IMR-90 (cell line): ENCODE measurements around the gene SNX25. TPM values are rescaled to one million over a fixed set of nuclear protein-coding genes. Genes with fewer than 3 reads are reported as not detected.

Experiments
- ATAC-seq: fragments of 200-7000 bp; cut with Tn5 transposase; 2 replicates; pipeline ENCODE4 v1.9.1; 2020; ENCODE audit warnings: low read depth, mild to moderate bottlenecking, moderate library complexity
- BruUV-seq: library from RNA; stranded (reverse); fragments of 400-500 nt; replicated peaks from 2 replicates; lab custom pipeline; 2021; lab: Mats Ljungman, UMichigan
- CTCF ChIA-PET: fragments of 300-600 bp; formaldehyde crosslinking; extraction: SDS; loops from one replicate; lab custom pipeline; 2021; ENCODE audit warnings: antibody characterized with exemption; lab: Yijun Ruan, JAX
- POLR2A ChIA-PET: fragments of 300-600 bp; sonication (Branson Sonifier 250); formaldehyde crosslinking; loops from one replicate; lab custom pipeline; 2022; ENCODE audit warnings: antibody characterized with exemption; ENCODE audit not compliant: unreplicated experiment; lab: Charles Lee
- DNase-seq: peaks from one replicate; pipeline ENCODE4 v3.0.0; 2013
- H2AFZ ChIP-seq: replicated peaks from 2 replicates; pipeline ENCODE3; 2013; ENCODE audit warnings: low read length, mild to moderate bottlenecking; ENCODE audit not compliant: poor library complexity
- H2AK5ac ChIP-seq: 2 replicates; pipeline ENCODE4 v1.6.1; 2013; ENCODE audit warnings: low read depth, low read length, inconsistent platforms
- H2AK9ac ChIP-seq: replicated peaks from 2 replicates; pipeline ENCODE3; 2013; ENCODE audit warnings: mild to moderate bottlenecking, low read depth, low read length, moderate library complexity; ENCODE audit not compliant: poor library complexity
- H2BK120ac ChIP-seq: 2 replicates; pipeline ENCODE4 v1.6.1; 2013; ENCODE audit warnings: low read depth, low read length, inconsistent platforms
- H2BK15ac ChIP-seq: 3 replicates; pipeline ENCODE4 v1.6.1; 2013; ENCODE audit warnings: low read depth, low read length, inconsistent platforms
- H2BK20ac ChIP-seq: 2 replicates; pipeline ENCODE4 v1.6.1; 2013; ENCODE audit warnings: low read depth, mild to moderate bottlenecking, inconsistent platforms, low read length, moderate library complexity
- H2BK5ac ChIP-seq: 2 replicates; pipeline ENCODE4 v1.6.1; 2013; ENCODE audit warnings: mild to moderate bottlenecking, low read depth, low read length, inconsistent platforms; ENCODE audit not compliant: poor library complexity, severe bottlenecking
- H3K14ac ChIP-seq: replicated peaks from 2 replicates; pipeline ENCODE4 v1.6.1; 2013; ENCODE audit warnings: low read depth, low read length, inconsistent platforms
- H3K18ac ChIP-seq: 2 replicates; pipeline ENCODE4 v1.6.1; 2013; ENCODE audit warnings: low read depth, low read length, control low read depth
- H3K23ac ChIP-seq: 2 replicates; pipeline ENCODE4 v1.6.1; 2013; ENCODE audit warnings: low read depth, low read length, inconsistent platforms
- H3K27ac ChIP-seq: 2 replicates; pipeline ENCODE4 v1.5.1; 2013; ENCODE audit warnings: mild to moderate bottlenecking, control low read depth, low read length; ENCODE audit not compliant: insufficient read depth
- H3K27me3 ChIP-seq: 2 replicates; pipeline ENCODE4 v1.6.1; 2013; ENCODE audit warnings: low read length; ENCODE audit not compliant: control insufficient read depth, insufficient read depth
- H3K36me3 ChIP-seq: 2 replicates; pipeline ENCODE4 v1.6.1; 2013; ENCODE audit warnings: low read length, mixed read lengths; ENCODE audit not compliant: control insufficient read depth, insufficient read depth
- H3K4ac ChIP-seq: 2 replicates; pipeline ENCODE4 v1.6.1; 2013; ENCODE audit warnings: low read depth, low read length, inconsistent platforms
- H3K4me1 ChIP-seq: 2 replicates; pipeline ENCODE4 v1.6.1; 2013; ENCODE audit warnings: low read length, mixed read lengths; ENCODE audit not compliant: control insufficient read depth, insufficient read depth
- H3K4me2 ChIP-seq: 2 replicates; pipeline ENCODE4 v1.6.1; 2013; ENCODE audit warnings: low read depth, mild to moderate bottlenecking, control low read depth, low read length, moderate library complexity
- H3K4me3 ChIP-seq: 2 replicates; pipeline ENCODE4 v1.5.1; 2013; ENCODE audit warnings: low read depth, mild to moderate bottlenecking, control low read depth, low read length, moderate library complexity; ENCODE audit not compliant: insufficient read depth
- H3K56ac ChIP-seq: 2 replicates; pipeline ENCODE4 v1.6.1; 2013; ENCODE audit warnings: low read length, inconsistent platforms; ENCODE audit not compliant: insufficient read depth; ENCODE audit errors: extremely low read depth
- H3K79me1 ChIP-seq, 2 experiments: 2 replicates each; pipeline ENCODE4 v1.6.1; 2013; ENCODE audit warnings: low read length in 2 of 2, inconsistent platforms in 1 of 2, low read depth in 1 of 2
- H3K9ac ChIP-seq: 2 replicates; pipeline ENCODE4 v1.6.1; 2013; ENCODE audit warnings: low read depth, low read length, control low read depth
- H3K9me1 ChIP-seq: 2 replicates; pipeline ENCODE4 v1.6.1; 2013; ENCODE audit warnings: low read length, inconsistent platforms; ENCODE audit not compliant: insufficient read depth
- H3K9me3 ChIP-seq: 2 replicates; pipeline ENCODE4 v1.6.1; 2013; ENCODE audit warnings: low read length; ENCODE audit not compliant: control insufficient read depth, insufficient read depth
- H4K20me1 ChIP-seq: 2 replicates; pipeline ENCODE4 v1.6.1; 2013; ENCODE audit warnings: low read length, inconsistent platforms; ENCODE audit not compliant: insufficient read depth
- H4K5ac ChIP-seq: 2 replicates; pipeline ENCODE4 v1.6.1; 2013; ENCODE audit warnings: mild to moderate bottlenecking, low read depth, low read length, control low read depth
- H4K8ac ChIP-seq, 2 experiments: 2 replicates each; pipeline ENCODE4 v1.6.1; 2013; ENCODE audit warnings: low read depth in 2 of 2, low read length in 2 of 2, control low read depth in 1 of 2, inconsistent platforms in 1 of 2
- H4K91ac ChIP-seq: 2 replicates; pipeline ENCODE4 v1.6.1; 2013; ENCODE audit warnings: low read depth, low read length, inconsistent platforms; ENCODE audit not compliant: insufficient read depth
- BHLHE40 ChIP-seq: fragments of 150-350 bp; IDR thresholded peaks from 2 replicates; pipeline ENCODE4 v1.6.1; 2016; ENCODE audit warnings: mild to moderate bottlenecking, low read depth, low read length
- CEBPB ChIP-seq: IDR thresholded peaks from 2 replicates; pipeline ENCODE4 v1.6.1; 2012; ENCODE audit warnings: low read depth, low read length, improper control_type of control experiment
- CHD1 ChIP-seq: IDR thresholded peaks from 2 replicates; pipeline ENCODE4 v1.6.1; 2012; ENCODE audit warnings: low read depth, low read length, improper control_type of control experiment
- CTCF ChIP-seq: conservative IDR thresholded peaks from 2 replicates; pipeline ENCODE4 v1.5.1; 2012; ENCODE audit warnings: mild to moderate bottlenecking, low read depth, low read length, improper control_type of control experiment
- FOS ChIP-seq: fragments of 150-350 bp; IDR thresholded peaks from 2 replicates; pipeline ENCODE4 v1.6.1; 2016; ENCODE audit warnings: low read depth, low read length
- MAFK ChIP-seq: IDR thresholded peaks from 2 replicates; pipeline ENCODE4 v1.6.1; 2012; ENCODE audit warnings: low read depth, low read length, improper control_type of control experiment
- MAZ ChIP-seq: IDR thresholded peaks from 2 replicates; pipeline ENCODE4 v1.6.1; 2012; ENCODE audit warnings: low read depth, mild to moderate bottlenecking, low read length, improper control_type of control experiment, moderate library complexity, borderline replicate concordance
- MXI1 ChIP-seq: IDR thresholded peaks from 2 replicates; pipeline ENCODE4 v1.6.1; 2012; ENCODE audit warnings: low read depth, mild to moderate bottlenecking, low read length, moderate library complexity, borderline replicate concordance
- NFE2L2 ChIP-seq: fragments of 150-350 bp; IDR thresholded peaks from 2 replicates; pipeline ENCODE4 v1.6.1; 2016; ENCODE audit warnings: low read depth, mild to moderate bottlenecking, low read length
- POLR2A ChIP-seq: IDR thresholded peaks from 2 replicates; pipeline ENCODE4 v1.6.1; 2012; ENCODE audit warnings: mild to moderate bottlenecking, low read depth, low read length
- RAD21 ChIP-seq: IDR thresholded peaks from 2 replicates; pipeline ENCODE4 v1.6.1; 2012; ENCODE audit warnings: low read length, improper control_type of control experiment
- RCOR1 ChIP-seq: IDR thresholded peaks from 2 replicates; pipeline ENCODE4 v1.6.1; 2012; ENCODE audit warnings: mild to moderate bottlenecking, low read length, improper control_type of control experiment; ENCODE audit not compliant: insufficient replicate concordance
- RFX5 ChIP-seq: IDR thresholded peaks from 2 replicates; pipeline ENCODE4 v1.8.0; 2012; ENCODE audit warnings: low read depth, mild to moderate bottlenecking, low read length, moderate library complexity
- SMC3 ChIP-seq: fragments of 150-350 bp; IDR thresholded peaks from 2 replicates; pipeline ENCODE4 v1.6.1; 2016; ENCODE audit warnings: low read depth, mild to moderate bottlenecking, antibody characterized with exemption, low read length, moderate library complexity
- USF2 ChIP-seq: fragments of 150-350 bp; IDR thresholded peaks from 2 replicates; pipeline ENCODE4 v1.6.1; 2017; ENCODE audit warnings: mild to moderate bottlenecking, antibody characterized with exemption, low read length, low read depth
- WGBS, 2 experiments: methylation state at CpG; one replicate each; pipeline versions ENCODE4 v1.1.5 to v1.1.7; 2013; ENCODE audit warnings: missing lambda C conversion rate in 2 of 2; ENCODE audit not compliant: insufficient read length in 1 of 2; ENCODE audit errors: extremely low coverage in 2 of 2; 5-methylcytosine and 5-hydroxymethylcytosine counted together
- dilution Hi-C: fragments of 300-500 bp; cut with HindIII; formaldehyde crosslinking; loops from one replicate; pipeline ENCODE4 v1.14.3; 2018; ENCODE audit warnings: low sequenced_read_pairs; ENCODE audit not compliant: unreplicated experiment
- in situ Hi-C: fragments of 300-500 bp; cut with MboI; formaldehyde crosslinking; loops from 3 replicates; pipeline ENCODE4 v1.14.3; 2019; ENCODE audit warnings: low sequenced_read_pairs, inconsistent platforms, mixed read lengths
- intact Hi-C: fragments of 100-400 bp; cut with micrococcal nuclease; formaldehyde crosslinking; loops from 2 replicates; pipeline ENCODE4 v1.10.0; 2022
- polyA plus RNA-seq, 3 experiments: library from polyadenylated mRNA; depleted of rRNA; stranded (reverse); fragments of >200 nt; gene quantifications; 2 replicates each; pipeline ENCODE4 v1.2.3, GENCODE V29; 2012; ENCODE audit warnings: low replicate concordance in 1 of 3
- total RNA-seq: library from RNA; depleted of rRNA; stranded (reverse); fragments of >200 nt; gene quantifications from 2 replicates; pipeline ENCODE4 v1.2.3, GENCODE V29; 2012
- TF ChIP-seq, protein P1 (sequence below): fragments of 150-350 bp; IDR thresholded peaks from 2 replicates; pipeline ENCODE4 v1.6.1; 2016; ENCODE audit warnings: low read depth, mild to moderate bottlenecking, low read length, moderate library complexity, borderline replicate concordance

Gene SNX25
- total and polyA plus RNA-seq, 2 of the 4 experiments (the other 2 are of a cell fraction), result 11.4 to 28.3 TPM

DNA sequence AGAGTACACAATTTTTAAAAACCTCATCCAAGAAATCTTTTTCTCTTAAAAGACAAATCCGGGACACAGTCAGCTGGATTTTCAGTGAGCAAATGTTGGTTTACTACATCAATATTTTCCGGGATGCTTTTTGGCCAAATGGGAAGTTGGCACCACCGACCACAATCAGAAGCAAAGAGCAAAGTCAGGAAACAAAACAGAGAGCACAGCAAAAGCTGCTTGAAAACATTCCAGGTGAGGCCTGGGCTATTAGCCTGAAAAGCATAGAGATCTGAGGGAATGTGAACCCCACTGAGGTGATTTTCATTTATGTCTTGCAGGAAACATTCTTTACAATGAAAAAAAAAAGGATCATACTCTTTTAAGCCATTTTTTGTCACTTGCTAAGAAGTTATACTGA lies 152.5 kb downstream of the SNX25 start:
- Histone ChIP-seq H3K23ac (no peak overlapping the region), H3K4me3 (no peak overlapping the region), H2BK5ac (no peak overlapping the region), H4K91ac (no peak overlapping the region), H3K9ac (no peak overlapping the region), H3K9me3 (no peaks in the 10 kb centered on the region), H3K56ac (no peak overlapping the region), H2BK120ac (no peak overlapping the region), H3K18ac (no peak overlapping the region), H2AK9ac (no peak overlapping the region), H3K4me1 (peaks cover 5% of the 10 kb centered on the region), H3K36me3 (peaks cover 2% of the 10 kb centered on the region), H4K20me1 (no peaks in the 10 kb centered on the region), H3K27ac (no peak overlapping the region), H3K4ac (no peak overlapping the region), H3K4me2 (no peak overlapping the region), H4K5ac (no peak overlapping the region), H3K79me1 (no peaks in the 10 kb centered on the region; a peak in 1 of 4 replicates), H2BK15ac (no peak overlapping the region), H2AFZ (no peak overlapping the region), H3K14ac (no peak overlapping the region), H2AK5ac (no peak overlapping the region), H3K9me1 (0 out of 2 replicates have a peak, but pooled peaks cover 3% of the 10 kb centered on the region), H2BK20ac (no peak overlapping the region), H3K27me3 (no peaks in the 10 kb centered on the region), H4K8ac (no peak overlapping the region)
- ATAC-seq, result no peak
- intact Hi-C loops (loop anchor here (10.0 kb wide), 1 partner anchor 147 kb away; no protein-coding TSS in a partner anchor), in situ Hi-C loops (no loop called here), dilution Hi-C loops (no loop called here)
- DNase-seq, result no peak
- no CpG with 5 or more reads among the region's 3 CpGs for WGBS, 2 experiments
- no peak for TF ChIP-seq FOS
- no peak for TF ChIP-seq RAD21
- TF ChIP-seq NFE2L2, result no peak
- TF ChIP-seq RCOR1, result no peak
- TF ChIP-seq RFX5, result no peak
- no peak for TF ChIP-seq POLR2A
- TF ChIP-seq USF2, result no peak
- no peak for TF ChIP-seq CTCF
- TF ChIP-seq MXI1, result no peak
- TF ChIP-seq CEBPB, result no peak
- TF ChIP-seq BHLHE40, result no peak
- TF ChIP-seq MAFK, result no peak
- TF ChIP-seq SMC3, result no peak
- no peak for TF ChIP-seq CHD1
- no peak for TF ChIP-seq MAZ
- TF ChIP-seq, protein P1, sequence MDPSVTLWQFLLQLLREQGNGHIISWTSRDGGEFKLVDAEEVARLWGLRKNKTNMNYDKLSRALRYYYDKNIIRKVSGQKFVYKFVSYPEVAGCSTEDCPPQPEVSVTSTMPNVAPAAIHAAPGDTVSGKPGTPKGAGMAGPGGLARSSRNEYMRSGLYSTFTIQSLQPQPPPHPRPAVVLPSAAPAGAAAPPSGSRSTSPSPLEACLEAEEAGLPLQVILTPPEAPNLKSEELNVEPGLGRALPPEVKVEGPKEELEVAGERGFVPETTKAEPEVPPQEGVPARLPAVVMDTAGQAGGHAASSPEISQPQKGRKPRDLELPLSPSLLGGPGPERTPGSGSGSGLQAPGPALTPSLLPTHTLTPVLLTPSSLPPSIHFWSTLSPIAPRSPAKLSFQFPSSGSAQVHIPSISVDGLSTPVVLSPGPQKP, result no peak
- ChIA-PET CTCF (no interaction called here), POLR2A (no interaction called here)
- BruUV-seq, result no TSS peak
